GM19438 (cell line): ENCODE results near the gene OSR1.

Experiments used
- ATAC-seq: cut with Tn5 transposase; IDR thresholded peaks from one replicate; pipeline ENCODE4 v1.9.1; 2021; ENCODE audit warnings: low read depth; ENCODE audit not compliant: unreplicated experiment

OSR1 gene

DNA sequence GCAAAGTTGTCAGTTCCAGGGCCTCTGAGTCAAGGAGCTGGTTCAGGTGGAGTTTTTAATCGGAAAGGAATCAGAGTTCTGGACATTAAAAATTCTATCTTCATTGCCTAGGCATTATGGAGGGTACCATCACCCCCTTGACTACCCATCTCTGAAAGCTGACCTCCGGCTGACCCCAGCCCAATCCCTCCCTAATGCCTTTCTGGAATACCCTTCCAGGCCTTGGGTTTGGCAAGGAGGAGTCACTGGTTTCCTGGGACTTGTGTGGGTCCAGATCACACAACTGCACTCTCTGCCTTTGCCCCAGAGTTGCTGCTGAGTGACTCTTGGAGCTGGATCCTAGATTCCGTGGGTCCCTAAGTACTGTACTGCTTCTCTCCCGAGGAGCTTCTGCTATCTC lies 1.0 kb upstream of the OSR1 start:
- ATAC-seq = no peak

DNA sequence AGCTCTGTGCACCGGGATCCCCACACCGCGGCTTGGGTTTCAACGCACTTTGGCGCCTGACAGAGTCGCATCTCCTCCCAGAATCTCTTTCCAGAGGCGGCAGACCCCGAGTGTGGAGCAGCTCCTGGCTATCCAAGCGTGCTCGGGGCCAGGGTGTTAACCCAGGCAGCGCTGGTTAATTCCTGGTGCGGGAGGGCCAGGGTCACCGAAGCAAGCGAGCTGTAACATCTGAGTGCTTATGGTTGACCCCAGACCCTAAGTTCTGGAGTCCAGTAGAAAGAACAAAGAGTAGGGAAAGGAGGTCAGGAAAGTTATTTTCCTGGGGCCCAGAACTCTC lies 566 bp upstream of the OSR1 start:
- no peak for ATAC-seq

DNA sequence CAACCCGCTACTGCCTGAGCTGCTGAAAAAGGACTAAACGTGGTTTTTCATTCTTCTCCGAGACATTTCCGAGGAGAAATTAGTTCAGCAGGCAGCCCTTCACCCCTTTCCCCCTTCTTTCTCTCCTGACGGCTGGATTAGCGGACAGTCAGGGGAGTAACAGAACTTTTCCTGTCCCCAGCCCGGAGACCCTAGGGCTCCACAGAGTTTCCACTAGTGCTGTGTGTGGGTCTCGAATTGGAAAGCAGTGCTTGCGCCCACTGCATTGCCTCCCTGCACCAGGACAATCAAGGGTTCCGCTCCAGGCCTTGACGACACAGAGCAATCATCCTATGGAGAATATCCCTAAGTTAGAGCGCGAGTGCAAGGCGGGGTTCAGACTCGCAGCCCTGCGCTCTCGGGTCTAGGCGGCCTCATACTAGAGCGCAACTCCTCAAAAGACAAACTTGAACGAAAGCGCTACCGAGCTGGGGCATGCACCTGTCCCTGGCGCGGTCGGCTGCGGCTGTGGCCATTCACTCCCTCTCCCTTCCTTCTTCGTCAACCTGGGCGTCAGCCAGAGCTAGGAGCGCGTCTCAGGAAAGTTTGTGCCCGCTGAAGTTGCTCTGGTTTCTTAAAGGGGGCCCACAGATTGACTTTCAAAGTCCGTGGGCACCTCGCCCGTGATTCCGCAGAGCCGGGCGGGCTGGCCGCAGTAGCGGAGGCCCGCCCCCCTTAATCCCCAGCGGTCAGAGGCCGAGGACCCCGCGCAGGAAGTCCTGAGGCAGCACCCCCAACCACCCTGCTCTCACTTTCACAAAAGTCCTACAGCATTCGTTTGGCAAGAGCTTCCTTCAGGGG lies 801 bp downstream of the OSR1 start:
- no peak for ATAC-seq

DNA sequence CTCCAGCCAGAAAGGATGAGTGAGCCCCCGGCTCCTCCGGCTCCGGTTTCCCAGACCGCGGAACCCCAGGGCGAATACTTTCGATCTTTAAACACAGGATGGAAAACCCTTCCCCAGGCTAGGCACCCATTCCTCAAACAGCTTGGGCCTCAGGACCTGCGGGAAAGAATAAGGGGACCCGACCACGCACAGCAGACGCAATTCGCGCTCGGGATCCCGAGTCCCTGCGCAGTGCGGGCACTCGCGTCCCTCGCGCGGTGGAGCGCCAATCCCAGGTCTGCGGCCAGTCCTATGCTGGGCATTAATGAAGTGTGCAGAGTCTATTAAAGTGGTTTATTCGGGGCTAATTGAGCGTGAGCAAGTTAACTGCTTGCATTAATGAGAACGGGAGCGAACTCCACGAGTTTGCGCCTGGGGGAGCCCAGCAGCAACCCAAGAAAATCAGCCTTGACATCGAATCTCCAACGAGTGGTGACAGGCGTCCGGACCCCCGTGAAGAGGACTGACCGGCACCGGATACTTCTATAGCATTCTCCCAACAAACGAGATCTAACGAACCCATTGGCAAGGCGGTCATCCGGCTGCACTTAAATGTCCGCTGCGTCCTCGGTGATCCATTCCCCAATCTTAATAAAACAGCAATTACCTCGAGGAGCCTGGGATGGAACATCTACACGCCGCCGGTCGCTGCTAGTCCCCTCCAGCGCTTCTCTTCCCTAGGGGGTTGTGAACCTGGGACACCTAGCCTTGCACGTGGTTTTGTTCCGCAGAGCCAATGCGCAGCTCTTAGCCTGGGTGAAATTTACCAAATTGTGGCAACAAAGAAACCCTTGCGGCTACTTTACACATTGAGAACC lies 1.6 kb downstream of the OSR1 start:
- no peak for ATAC-seq

DNA sequence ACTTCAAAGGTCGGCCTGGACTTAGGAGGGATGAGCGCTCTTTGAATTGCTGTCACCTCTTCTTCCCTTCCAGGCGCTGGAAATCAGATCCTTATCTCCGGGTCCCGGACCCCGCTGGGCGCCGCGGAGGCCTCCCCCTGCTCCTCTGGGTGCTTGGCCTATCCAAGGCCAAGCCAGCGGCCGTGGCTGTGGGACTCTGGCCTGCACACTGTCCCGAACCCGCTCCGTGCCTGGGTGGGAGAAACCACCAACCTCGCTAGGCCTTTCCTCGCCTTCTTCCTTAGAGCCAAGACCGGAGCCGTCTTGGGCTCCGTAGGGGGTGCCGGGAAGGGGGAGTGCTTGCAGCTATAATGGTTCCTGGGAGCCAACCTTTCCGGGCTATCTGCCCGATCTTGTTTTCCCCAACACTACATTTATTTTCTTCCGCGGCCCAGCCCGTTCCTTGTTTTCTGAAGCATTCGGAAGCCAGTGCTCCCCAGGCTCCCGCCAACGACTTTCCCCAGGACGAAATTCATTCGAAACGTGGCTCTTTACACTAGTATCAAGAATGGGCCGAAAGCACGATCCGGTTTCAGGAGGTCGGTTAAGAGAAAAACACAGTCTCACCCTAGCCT lies 2.4 kb downstream of the OSR1 start:
- no peak for ATAC-seq

DNA sequence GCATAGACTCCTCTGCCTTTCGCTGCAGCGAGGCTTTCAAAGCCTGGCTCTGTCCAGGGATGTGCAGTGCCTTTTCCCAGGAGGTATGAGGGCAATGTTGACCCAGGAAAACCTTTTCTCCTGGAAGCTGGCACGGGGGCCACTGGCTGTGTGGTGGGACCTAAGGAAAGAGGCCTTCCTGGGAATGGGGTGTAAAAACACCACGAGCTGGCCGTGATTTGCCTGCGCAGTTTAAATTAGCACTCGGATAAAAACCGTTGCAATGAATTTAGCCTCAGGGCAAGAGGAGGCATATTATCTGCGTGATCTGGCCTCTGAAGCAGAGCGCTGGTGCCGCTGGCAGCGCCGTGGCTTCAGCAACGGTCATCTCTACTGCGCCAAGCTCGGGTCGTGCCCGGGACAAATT lies 3.0 kb downstream of the OSR1 start:
- ATAC-seq = no peak

DNA sequence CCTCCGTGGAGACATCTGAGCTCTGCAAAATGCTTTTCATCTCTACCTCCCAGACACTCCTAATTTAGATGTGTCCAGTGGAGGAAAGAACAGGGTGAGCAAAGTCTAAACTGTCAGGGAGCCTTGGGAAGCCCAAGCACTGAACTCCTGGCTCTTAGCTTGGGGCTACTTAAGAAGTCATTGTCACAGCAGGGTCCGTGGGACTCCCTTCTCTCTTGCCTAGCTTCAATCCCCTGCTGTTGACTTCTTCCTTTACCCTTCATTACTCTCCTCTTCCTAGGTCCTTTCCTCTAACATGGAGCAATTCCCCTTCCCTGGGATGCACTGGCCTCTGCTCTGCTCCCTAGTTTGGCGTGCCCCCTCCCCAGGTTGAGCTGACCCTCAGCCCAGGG lies 3.4 kb downstream of the OSR1 start:
- ATAC-seq = no peak

DNA sequence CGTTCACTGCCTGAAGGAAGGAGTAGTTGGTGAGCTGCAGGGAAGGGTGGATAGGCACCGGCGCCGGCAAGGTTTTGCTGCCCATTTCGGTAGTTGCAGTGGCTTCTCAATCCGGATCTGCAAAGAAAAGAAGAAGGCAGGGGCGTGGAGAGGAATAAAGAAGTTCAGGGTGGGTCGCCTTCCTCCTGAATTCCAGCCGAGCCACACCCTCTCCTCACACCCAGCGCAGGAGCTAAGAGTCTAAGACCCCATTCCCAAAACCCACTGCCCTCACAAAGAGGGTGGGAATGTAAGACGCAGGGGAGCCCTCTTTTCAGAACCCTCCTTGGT lies 4.7 kb downstream of the OSR1 start:
- no peak for ATAC-seq

DNA sequence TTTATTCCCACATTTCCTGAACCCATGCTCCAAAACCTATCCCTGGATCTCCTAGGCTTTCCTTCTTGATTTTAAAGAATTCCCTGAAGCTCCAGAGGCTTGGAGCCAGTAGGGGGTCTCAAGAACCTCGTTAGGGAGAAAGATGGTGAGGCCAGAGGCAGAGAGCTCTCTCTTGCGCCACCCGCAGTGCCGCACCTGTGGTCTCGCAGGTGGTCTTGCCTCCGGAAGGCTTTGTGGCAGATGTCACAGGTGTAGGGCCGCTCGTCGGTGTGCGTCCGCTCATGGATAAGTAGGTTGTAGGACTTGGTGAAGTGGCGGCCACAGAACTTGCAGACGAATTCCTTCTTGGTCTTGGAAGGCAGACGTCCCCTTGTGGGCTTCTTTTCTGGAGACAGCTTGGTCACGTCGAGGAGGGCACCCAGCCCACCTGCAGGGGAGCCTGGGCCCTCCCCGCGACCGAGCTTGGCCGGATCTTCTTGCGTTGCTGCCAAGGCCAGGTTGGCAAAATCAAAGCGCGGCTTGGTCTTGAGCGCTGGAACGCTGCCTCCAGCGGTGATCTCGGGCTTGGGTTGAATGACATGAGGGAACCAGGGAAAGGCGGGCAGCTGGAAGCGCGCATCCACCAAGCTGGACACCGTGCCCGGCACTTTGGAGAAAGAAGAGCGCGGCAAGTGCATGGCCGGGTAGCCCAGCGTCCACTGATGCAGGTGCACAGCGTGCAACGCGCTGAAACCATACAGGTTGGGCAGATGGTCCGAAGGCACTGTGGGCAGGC lies 5.3 kb downstream of the OSR1 start:
- ATAC-seq = no peak

DNA sequence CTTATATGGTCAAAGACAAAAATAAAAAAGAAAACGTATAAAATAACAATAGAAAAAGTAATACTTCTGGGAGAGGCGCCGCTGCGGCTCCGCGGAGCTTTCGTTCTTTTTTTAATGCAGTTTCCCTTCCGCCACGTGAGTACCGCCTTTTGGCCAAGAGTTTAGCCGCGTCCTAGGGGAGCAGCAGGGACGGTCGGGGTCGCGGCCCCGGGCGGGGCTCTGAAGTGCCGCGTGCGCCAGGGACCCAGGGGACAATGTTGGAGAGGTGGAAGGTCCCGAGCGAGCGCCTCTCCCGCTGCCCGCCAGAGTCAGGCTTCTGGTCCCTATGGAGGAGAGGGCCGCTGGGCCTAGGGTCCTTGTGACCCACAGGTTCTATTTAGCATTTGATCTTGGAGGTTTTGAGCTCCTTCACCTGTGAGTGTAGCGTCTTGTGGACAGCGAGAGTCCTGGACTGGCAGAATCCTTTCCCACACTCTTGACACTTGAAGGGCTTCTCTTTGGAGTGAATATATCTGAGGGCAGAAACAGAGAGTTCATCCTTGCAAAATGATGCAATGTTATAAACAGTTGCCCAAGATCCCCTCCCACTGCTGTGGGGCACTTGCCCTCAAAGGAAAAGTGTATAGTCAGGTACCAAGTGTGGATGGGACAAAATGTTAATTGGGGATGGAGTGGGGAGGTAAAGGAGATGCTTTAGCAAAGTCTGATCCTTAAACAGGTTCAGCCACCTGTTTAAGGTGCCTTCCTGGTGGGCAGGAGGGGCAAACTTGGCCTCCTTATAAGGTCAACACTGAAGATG lies 6.3 kb downstream of the OSR1 start:
- ATAC-seq = no peak

DNA sequence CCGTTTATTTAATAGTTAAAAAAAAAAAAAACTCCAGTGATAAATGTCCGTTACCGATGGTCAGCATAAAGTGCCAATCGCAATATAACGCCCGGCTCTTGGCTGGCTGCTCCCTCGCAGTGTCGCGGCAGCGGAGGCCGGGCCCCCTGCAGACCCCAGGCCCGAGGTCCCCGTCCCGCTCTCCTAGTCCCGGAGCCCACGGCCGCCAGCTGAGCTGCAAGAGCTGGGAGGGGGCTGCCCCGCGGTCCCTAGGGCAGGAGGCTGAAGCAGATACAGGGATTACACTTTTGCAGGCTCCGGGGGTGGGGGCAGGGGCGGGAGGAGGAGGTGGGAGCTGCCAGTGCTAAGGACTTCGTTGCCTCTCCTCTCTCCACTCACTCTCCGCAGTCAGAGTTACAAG lies 6.9 kb downstream of the OSR1 start:
- ATAC-seq = no peak

DNA sequence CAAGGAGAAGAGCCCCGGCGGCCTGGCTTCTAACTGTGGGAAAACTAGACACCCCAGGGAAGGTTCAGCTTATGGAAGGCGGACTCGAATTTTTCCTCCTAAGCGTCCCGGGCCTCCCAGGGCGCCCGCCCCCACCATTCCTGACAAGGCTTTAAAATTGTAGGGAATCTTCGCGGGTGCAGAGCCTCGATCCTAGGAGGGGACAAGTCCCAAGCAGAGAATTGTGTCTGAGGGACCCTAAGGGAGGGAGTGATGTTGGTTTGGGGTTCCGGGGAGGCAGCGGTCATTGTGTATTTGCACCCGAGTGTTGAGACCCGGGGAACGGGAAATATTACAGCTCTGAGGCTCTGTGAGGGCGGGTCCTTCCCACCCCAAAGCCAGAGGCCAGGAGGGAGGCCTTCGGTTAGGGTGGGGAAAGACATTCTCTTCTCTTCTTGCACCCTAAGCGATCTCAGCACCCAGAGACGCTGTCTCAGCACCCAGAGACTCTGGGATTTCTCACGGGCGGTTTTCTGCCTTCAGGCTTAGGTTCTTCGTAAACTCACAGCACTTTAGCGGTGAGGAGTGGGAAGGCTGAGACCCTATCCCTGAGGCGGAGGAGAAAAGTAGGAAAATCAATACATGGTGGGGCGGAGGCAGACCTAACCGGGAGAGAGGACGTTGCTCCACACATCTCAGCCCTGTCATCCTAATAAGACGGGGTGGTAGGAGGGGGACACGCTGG lies 7.6 kb downstream of the OSR1 start:
- no peak for ATAC-seq

DNA sequence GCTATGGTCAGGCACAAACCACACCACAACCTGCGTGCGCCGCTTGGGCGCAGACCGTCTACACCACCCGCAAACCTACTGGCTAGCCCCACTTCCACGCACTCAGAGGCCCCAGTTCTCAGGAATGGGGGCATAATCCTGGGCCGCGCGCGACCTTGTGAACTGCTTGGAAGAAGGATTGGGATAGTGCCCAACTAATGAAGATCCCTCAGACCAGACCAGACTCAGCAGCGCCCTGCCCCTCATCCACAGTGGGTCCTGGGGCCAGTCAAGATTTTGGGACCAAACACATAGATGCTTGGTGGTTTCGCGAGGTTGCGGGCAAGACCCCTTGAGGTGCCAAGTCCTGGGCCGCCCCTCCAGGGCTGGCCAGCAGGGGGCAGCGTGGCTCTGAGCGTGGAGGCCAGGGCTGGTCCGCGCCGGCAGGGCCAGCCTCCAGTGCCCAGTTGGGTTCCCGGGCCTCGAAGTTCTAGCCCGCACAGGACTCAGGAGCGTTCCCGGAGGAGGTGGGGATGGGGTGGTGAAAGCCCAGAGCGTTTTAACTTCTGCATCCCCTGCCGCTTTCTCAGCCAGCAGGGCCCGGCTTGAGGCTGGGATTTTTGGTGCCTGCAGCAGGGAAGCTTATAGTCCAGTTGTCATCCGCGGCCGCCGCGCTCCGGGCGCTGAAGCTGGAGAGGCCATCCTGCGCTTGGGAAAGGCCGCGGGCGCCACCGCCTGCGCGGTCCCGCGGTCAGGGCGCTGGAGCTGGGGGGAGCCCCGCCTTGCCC lies 8.3 kb downstream of the OSR1 start:
- ATAC-seq = no peak

DNA sequence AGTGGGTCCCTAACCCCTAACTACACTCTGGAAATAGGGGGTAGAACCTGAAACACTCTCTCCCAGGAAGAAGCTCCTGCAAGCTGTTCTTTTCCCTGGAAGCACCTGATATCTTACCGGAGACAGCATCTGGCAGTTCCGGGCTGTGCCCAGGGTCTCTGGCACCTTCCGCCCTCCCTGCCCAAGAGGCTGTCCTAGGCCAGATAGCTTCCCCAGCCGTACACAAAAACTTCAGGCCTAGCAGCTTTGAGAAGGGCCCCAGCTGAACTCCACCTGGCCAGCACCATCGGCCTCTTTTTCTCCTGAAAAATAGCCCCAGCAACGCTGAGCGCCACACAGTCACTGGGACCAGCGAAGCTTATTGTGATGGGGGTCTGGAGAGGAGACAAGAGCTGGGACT lies 9.7 kb downstream of the OSR1 start:
- no peak for ATAC-seq

DNA sequence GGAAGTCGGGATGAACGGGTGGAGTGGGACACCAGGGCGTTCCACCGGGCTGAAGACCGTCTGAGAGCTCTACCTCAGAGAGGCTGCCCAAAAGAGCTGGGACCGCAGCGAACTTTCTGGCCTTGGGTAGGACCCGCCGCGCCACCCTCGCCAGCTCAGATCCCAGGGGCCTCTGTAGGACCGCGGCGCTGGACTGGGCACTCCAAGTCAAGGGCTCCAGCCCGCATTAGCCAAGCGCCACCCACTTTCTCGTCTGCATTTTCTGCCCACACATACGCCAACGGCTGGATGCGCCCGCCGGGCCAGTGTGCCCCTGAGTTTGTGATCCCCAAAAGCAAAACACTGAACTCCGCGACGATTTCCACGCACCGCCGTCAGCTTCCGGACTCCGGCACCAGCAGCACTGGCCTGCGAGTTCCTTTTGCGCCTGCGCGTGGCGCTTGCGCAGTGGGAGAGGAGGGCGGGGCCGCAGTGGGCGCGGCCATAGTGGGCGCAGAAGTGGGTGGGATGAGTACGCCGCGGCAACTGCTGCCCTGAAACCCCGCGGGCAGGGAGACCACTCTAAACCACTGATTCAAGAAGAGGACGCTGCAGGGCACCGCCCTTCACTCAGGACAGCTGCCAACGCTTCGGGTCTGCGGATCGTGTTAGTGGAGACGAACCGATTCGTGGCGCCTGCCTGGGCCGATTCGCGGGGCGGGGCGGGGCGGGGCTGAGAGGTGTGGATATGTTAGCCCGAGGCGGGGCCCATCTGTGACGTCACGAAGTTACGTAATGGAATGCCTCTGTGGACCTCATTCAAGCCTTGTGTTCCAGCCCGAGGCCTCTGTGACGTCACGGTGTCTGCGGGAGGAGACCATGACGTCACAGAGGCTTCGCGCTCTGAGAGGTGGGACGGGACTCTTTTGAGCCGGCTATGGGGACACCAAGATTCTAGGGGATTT lies 10.5 kb downstream of the OSR1 start:
- ATAC-seq = peak; percentile 94

DNA sequence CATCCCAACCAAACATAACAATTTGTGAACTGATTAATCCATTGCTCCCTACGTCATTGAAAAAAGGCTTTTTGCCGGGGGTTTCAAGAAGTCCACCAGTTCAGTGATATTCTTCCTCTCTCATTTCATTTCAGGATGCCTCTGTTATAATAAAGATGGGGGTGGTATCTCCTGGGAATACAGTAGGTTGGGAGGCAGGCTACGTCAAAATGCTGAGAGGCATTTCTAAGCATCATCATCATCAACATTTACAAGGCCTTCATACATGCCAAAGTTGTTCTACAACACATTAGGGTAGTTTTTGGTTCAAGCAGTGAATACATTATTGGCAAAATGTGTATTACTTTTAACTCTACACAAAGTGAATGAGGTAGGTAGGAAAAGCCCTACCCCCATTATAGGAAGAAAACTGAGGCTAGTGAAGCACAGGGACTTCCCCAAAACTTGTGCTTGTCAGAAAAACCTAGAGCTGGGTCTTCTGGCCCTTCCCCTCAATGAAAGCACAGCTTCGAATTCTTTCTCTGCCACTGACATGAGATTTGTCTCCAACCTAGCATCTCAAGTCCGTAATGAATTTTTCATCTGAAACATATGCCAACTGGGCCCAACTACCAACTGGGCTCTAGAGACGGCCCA lies 11.3 kb downstream of the OSR1 start:
- peak; percentile 8 for ATAC-seq

DNA sequence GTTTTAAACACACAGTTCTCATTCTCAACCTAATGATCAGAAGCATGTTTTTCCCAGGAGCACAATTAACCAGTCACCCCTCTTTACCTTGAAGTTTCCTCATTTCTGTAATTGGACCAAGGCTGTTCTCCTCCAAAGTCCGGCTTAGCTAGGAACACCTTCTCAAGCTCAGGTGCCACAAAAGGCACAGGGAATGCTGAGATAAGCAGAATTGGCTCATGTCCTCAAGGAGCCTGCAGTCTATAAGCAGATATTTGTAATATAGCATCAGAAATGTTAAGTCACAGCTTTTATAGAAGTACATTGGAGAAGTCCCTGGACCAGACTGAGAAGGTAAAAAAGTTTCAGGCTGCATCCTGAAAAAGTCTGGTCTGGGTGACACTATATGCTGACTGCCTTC lies 20.7 kb downstream of the OSR1 start:
- ATAC-seq = no peak
